SJCRH30 (cell line): ENCODE data around the gene IQSEC1. TPM values are rescaled to one million over a fixed set of nuclear protein-coding genes. Genes with fewer than 3 reads are reported as not detected.

Source experiments
- DNase-seq, 2 experiments: peaks; one replicate each; pipeline ENCODE4 v3.0.0-alpha.2; 2015 to 2020
- H3K27ac ChIP-seq: fragments of 250-450 bp; sonication (Bioruptor Pico); 2 replicates; pipeline ENCODE4 v1.5.1; 2020; ENCODE audit warnings: mild to moderate bottlenecking, moderate library complexity
- H3K27me3 ChIP-seq: fragments of 250-450 bp; sonication (Bioruptor Pico); 2 replicates; pipeline ENCODE4 v1.5.1; 2020; ENCODE audit warnings: mild to moderate bottlenecking, moderate library complexity
- H3K36me3 ChIP-seq: fragments of 250-450 bp; sonication (Bioruptor Pico); 2 replicates; pipeline ENCODE4 v1.5.1; 2020; ENCODE audit warnings: mild to moderate bottlenecking, moderate library complexity
- H3K4me1 ChIP-seq: fragments of 250-450 bp; sonication (Bioruptor Pico); 2 replicates; pipeline ENCODE4 v1.5.1; 2020; ENCODE audit warnings: mild to moderate bottlenecking, moderate library complexity
- H3K4me3 ChIP-seq: fragments of 250-450 bp; sonication (Bioruptor Pico); 2 replicates; pipeline ENCODE4 v1.5.1; 2020; ENCODE audit warnings: mild to moderate bottlenecking, moderate library complexity
- H3K9me3 ChIP-seq: fragments of 250-450 bp; sonication (Bioruptor Pico); replicated peaks from 2 replicates; pipeline ENCODE4 v1.5.1; 2020; ENCODE audit warnings: mild to moderate bottlenecking, moderate library complexity
- total RNA-seq: library from RNA; depleted of rRNA; stranded (reverse); fragments of >200 nt; shearing (Covaris generic); gene quantifications from 2 replicates; pipeline ENCODE4 v1.2.3, GENCODE V29; 2014

Gene IQSEC1
- total RNA-seq, 1 experiment from 2014 or later = 5.7 TPM

DNA sequence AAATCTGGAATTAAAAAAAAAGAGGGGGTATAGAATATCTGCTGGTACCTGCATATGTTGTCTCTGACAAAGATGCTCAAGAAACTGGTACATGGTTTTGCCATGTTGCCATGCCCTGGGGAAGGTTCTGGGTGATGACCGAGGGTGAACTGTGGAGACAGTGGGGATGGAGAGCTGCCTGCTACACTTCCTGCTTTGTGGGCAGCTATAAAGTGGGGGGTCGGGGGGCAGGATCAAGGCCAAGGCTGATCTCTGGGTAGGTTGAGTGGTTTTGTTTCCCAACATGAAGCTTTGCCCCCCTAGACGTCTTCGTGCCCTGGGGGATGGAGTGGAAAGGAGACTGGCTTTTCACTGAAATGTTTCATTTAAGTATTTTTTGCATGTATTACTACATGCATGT, 74.6 kb downstream of the IQSEC1 start:
- H3K4me1 ChIP-seq = no peaks in the 10 kb centered on the region
- DNase-seq = no peak

GRCh38 chr3:12997387-12997786, 75.8 kb downstream of the IQSEC1 start:
- DNase-seq = no peak
- H3K27ac ChIP-seq = no peak overlapping the region
- no peaks in the 10 kb centered on the region; the same call in 1 of the 2 replicates for H3K27me3 ChIP-seq
- no peaks in the 10 kb centered on the region for H3K4me1 ChIP-seq
- H3K4me3 ChIP-seq = no peak overlapping the region
- no peaks in the 10 kb centered on the region for H3K9me3 ChIP-seq
- H3K36me3 ChIP-seq = no peaks in the 10 kb centered on the region

More for the DNA sequence above, 74.6 kb downstream of the IQSEC1 start:
- Histone ChIP-seq H3K27ac (no peak overlapping the region), H3K9me3 (no peaks in the 10 kb centered on the region), H3K36me3 (no peaks in the 10 kb centered on the region), H3K4me3 (no peak overlapping the region), H3K27me3 (no peaks in the 10 kb centered on the region)

GRCh38 chr3:12996181-12996506, 77.1 kb downstream of the IQSEC1 start:
- Histone ChIP-seq H3K36me3 (no peaks in the 10 kb centered on the region), H3K4me3 (no peak overlapping the region), H3K27me3 (no peaks in the 10 kb centered on the region; the same call in 1 of the 2 replicates), H3K4me1 (peaks cover 3% of the 10 kb centered on the region), H3K9me3 (no peaks in the 10 kb centered on the region), H3K27ac (no peak overlapping the region)
- DNase-seq = no peak

GRCh38 chr3:12995389-12996180, 77.6 kb downstream of the IQSEC1 start:
- DNase-seq = no peak
- Histone ChIP-seq H3K27me3 (no peaks in the 10 kb centered on the region; the same call in 1 of the 2 replicates), H3K36me3 (no peaks in the 10 kb centered on the region), H3K9me3 (no peaks in the 10 kb centered on the region), H3K27ac (no peak overlapping the region), H3K4me3 (no peak overlapping the region), H3K4me1 (peaks cover 8% of the 10 kb centered on the region)

GRCh38 chr3:12994607-12995388, 78.4 kb downstream of the IQSEC1 start:
- DNase-seq = peak; percentile 68 to 78
- Histone ChIP-seq H3K27me3 (no peaks in the 10 kb centered on the region; the same call in 1 of the 2 replicates), H3K4me3 (peak overlapping the region; percentile 12), H3K27ac (no peak overlapping the region), H3K36me3 (no peaks in the 10 kb centered on the region), H3K9me3 (no peaks in the 10 kb centered on the region), H3K4me1 (peaks cover 16% of the 10 kb centered on the region)

DNA sequence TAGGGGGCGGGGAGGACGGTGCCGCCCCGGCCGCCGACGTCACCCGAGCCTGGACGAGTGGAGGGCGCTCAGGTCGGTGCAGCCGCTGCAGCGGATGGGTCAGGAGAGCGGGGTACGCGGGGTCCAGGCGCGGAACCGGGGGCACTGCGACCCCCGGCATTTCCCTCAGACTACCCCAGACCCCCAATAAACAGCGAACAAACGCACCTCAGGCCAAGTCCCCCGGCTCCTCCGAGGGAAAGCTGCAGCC, 78.9 kb downstream of the IQSEC1 start:
- no peaks in the 10 kb centered on the region for H3K9me3 ChIP-seq
- no peak overlapping the region for H3K27ac ChIP-seq
- no peak overlapping the region for H3K4me3 ChIP-seq
- H3K4me1 ChIP-seq = peaks cover 19% of the 10 kb centered on the region
- DNase-seq = no peak
- no peaks in the 10 kb centered on the region for H3K36me3 ChIP-seq
- no peaks in the 10 kb centered on the region; the same call in 1 of the 2 replicates for H3K27me3 ChIP-seq

DNA sequence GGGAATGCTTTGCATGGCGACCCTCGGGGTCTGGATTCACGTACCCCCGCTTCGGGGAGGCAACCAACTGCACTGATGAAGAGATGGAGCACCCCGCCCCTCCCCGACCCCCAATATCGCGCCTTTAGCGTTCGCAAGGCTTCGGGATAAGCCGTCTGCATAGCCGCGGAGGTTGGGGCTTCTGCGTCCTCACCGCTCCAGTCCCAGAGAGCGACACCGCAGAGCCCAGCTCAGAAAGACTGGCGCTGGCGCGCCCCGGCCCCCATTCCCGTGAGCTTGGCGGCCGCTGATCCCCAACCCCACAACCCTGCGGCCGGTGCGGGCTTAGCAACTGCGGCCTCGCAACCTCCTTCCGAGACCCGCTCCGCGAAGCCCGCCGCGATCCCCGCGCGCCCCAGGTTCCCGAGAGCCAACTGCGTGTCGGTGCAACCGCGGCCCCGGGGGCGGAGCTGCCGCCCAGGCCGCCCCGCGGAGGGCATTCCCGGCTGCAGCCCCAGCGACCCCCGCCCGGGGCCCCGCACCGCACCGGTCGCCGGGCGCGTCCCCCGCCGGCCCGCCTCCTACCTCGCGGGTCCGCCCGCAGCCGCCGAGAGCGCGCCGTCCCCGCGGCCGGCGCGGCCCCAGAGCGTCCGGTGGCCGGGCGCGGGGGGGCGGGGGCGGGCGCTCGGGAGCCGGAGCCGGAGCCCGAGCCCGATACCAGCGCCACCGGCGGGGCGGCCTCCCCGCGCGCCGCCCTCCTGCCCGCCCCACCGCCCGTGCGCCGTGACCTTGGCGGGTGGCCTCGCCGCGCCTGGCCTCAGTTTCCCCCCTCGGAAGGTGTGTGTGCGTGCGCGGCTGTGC, 79.5 kb downstream of the IQSEC1 start:
- no peak overlapping the region for H3K27ac ChIP-seq
- peaks cover 19% of the 10 kb centered on the region for H3K4me1 ChIP-seq
- DNase-seq = no peak
- no peaks in the 10 kb centered on the region; the same call in 1 of the 2 replicates for H3K27me3 ChIP-seq
- H3K9me3 ChIP-seq = no peaks in the 10 kb centered on the region
- H3K4me3 ChIP-seq = no peak overlapping the region
- no peaks in the 10 kb centered on the region for H3K36me3 ChIP-seq

DNA sequence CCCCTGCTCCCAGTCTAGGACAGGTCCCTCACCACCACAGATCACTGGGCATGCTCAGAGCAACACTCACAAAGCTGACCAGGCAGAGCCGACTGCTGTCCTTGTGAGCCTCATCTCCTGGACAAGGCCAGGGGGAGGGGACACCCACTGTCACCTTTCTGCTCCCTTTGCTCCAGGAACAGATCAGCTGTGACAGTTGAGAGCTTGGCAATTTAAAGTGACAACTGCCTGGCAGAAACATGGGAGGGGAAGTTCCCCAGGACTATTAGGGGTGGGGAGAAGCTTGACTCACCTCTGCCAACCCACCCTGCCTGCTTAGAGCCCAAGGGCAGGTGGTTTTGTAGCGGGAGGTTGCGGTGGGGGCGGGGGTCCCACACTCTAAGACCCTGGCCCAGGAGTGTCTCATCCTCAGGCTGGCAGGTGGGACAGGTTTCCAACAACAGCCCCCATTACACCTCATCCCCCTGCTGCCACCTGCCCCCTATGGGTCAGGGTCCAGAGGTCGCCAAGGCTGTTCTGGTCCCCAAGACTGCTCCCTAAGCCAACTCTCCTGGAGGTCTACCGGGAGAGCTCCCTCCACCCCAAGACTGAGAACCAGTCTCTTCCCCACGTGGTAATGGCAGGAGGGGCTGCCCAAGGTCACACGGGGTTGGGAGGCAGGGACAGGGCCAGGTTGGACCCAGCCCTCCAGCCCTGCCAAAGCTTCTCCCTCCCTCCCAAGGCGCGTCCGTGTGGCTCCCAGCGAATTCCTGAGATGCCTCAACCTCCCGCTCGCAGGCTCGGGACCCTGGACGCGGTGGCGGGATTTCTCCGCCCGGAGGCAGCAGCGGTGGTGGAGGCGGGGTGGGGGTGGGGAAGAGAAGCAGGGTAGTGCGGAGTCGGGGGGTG, 80.4 kb downstream of the IQSEC1 start:
- Histone ChIP-seq H3K9me3 (no peaks in the 10 kb centered on the region), H3K27ac (no peak overlapping the region), H3K27me3 (no peaks in the 10 kb centered on the region; the same call in 1 of the 2 replicates), H3K36me3 (no peaks in the 10 kb centered on the region), H3K4me1 (peaks cover 19% of the 10 kb centered on the region), H3K4me3 (no peak overlapping the region)
- no peak for DNase-seq

GRCh38 chr3:12991861-12992281, 81.4 kb downstream of the IQSEC1 start:
- Histone ChIP-seq H3K36me3 (no peaks in the 10 kb centered on the region), H3K27me3 (no peaks in the 10 kb centered on the region; the same call in 1 of the 2 replicates), H3K27ac (no peak overlapping the region), H3K4me1 (peaks cover 25% of the 10 kb centered on the region), H3K9me3 (no peaks in the 10 kb centered on the region), H3K4me3 (no peak overlapping the region)
- no peak for DNase-seq

GRCh38 chr3:12991481-12991837, 81.8 kb downstream of the IQSEC1 start:
- no peak overlapping the region for H3K4me3 ChIP-seq
- H3K27me3 ChIP-seq = no peaks in the 10 kb centered on the region; the same call in 1 of the 2 replicates
- peaks cover 29% of the 10 kb centered on the region for H3K4me1 ChIP-seq
- H3K27ac ChIP-seq = no peak overlapping the region
- no peaks in the 10 kb centered on the region for H3K9me3 ChIP-seq
- H3K36me3 ChIP-seq = no peaks in the 10 kb centered on the region
- no peak for DNase-seq

DNA sequence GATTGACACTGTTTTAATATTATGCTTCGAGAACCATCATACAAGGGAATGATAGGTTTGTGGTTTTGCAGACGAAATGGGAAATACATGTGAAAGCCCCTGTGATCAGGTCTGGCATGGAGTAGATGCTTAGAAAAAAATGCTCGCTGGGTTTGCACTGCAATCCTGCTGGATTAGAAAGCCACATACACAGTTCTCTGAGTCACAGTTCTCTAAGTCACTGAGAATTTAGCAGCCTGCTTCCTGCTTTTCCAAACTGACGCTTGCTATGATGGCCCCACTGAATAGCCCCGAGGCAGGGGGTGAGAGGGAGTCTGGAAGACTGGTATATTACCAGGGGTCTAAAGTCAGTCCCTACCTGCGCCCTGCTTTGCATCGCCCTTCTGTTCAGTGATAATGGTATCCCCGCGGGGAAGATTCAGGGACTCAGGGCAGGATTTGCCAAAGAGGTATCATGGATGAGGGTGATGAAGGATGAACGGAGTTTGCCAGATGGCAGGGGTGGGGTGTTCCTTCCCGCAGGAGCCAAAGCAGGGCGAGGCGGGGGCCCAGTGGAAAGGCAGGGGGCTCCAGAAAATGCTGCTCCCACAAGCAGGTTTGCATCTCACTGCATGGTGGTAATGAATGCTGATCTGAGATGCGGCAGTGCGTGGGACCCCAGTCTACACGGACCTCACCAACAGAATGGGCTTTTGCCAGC, 82.3 kb downstream of the IQSEC1 start:
- H3K27ac ChIP-seq = no peak overlapping the region
- H3K4me1 ChIP-seq = peaks cover 30% of the 10 kb centered on the region
- H3K27me3 ChIP-seq = no peaks in the 10 kb centered on the region; the same call in 1 of the 2 replicates
- H3K9me3 ChIP-seq = no peaks in the 10 kb centered on the region
- H3K36me3 ChIP-seq = no peaks in the 10 kb centered on the region
- peak in 1 of 2 experiments; percentile 43 for DNase-seq
- no peak overlapping the region for H3K4me3 ChIP-seq

DNA sequence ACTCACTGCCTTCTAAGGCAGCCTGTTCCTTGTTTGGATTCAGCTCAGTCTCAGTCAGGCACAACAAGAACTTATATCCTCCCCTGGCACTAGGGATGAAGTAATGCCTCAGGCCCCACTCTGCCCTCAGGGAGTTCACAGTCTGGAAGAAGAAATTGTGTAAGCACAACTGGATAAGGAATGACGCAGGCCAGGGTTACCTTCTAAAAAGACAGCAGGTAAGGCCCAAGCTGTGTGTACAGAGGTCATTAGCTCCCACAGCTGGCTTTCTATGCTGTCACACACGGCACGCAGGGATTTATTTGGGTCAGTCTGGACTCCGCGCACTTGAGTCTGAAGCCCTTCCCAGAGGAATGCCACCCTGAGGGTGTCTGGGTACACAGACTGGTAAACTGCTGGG, 82.9 kb downstream of the IQSEC1 start:
- no peaks in the 10 kb centered on the region for H3K36me3 ChIP-seq
- H3K9me3 ChIP-seq = no peaks in the 10 kb centered on the region
- peaks cover 30% of the 10 kb centered on the region for H3K4me1 ChIP-seq
- H3K27me3 ChIP-seq = no peaks in the 10 kb centered on the region; the same call in 1 of the 2 replicates
- no peak overlapping the region for H3K27ac ChIP-seq
- DNase-seq = no peak
- no peak overlapping the region for H3K4me3 ChIP-seq

DNA sequence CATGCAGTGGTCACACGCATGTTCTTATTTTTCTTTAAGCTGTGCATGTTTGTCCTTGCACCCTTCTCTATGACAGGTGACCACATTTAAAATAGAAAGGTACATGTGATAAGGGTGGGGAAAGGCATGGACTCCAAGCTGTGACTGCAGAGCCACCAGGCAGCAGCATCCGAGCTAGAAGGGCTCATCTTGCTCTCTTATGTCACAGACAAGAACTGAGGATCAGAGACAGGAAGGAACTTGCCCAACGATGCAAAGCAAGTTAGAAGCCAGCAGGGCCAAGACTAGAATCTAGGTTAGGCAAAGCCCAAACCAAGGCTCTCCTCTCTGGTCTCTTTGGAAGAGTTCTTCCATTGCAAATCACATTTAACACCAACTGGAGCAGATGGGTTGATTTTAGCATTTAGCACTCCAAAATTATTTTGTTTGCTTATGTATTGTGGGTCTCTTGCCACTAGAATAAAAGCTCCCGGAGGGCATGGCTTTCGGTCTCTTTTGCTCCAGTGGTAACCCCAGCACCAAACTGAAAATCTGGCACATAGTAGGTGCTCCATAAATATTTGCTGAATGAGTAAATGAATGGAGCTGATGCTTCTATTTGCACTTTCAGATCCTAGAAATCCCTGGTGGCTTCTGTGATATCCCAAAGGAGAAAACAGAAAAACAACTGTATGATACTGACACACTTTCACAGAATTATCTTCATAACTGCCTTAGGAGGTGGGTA, 84.3 kb downstream of the IQSEC1 start:
- H3K27ac ChIP-seq = no peak overlapping the region
- DNase-seq = no peak
- H3K36me3 ChIP-seq = no peaks in the 10 kb centered on the region
- H3K4me1 ChIP-seq = peaks cover 30% of the 10 kb centered on the region
- no peaks in the 10 kb centered on the region for H3K9me3 ChIP-seq
- H3K27me3 ChIP-seq = no peaks in the 10 kb centered on the region; the same call in 1 of the 2 replicates
- H3K4me3 ChIP-seq = no peak overlapping the region
